ENCODE measurements around the gene MACROD1. TPM values are rescaled to one million over a fixed set of nuclear protein-coding genes. Genes with fewer than 3 reads are reported as not detected.

Gene MACROD1
- total RNA-seq, 1 donor from 2014 or later: 12.3 TPM

GRCh38 chr11:64132191-64132771 lies 33.6 kb downstream of the MACROD1 start:
- no peak for TF ChIP-seq CTCF (IDR thresholded peaks at IDR 0.05; ENCODE audit: insufficient read depth, low read length, poor library complexity, severe bottlenecking)
- peaks cover 57% of the 10 kb centered on the region for H3K27me3 ChIP-seq (ENCODE audit: control insufficient read depth, insufficient read depth, low read length)
- DNase-seq (ENCODE audit: low read depth): no peak
- no peak overlapping the region for H3K4me3 ChIP-seq (ENCODE audit: low read depth, low read length)
- H3K36me3 ChIP-seq (ENCODE audit: control insufficient read depth, insufficient read depth, low read length): no peaks in the 10 kb centered on the region

GRCh38 chr11:64131683-64132190 lies 34.2 kb downstream of the MACROD1 start:
- DNase-seq (ENCODE audit: low read depth): no peak
- H3K36me3 ChIP-seq (ENCODE audit: control insufficient read depth, insufficient read depth, low read length): no peaks in the 10 kb centered on the region
- no peak overlapping the region for H3K4me3 ChIP-seq (ENCODE audit: low read depth, low read length)
- TF ChIP-seq CTCF (IDR thresholded peaks at IDR 0.05; ENCODE audit: insufficient read depth, low read length, poor library complexity, severe bottlenecking): no peak
- H3K27me3 ChIP-seq (ENCODE audit: control insufficient read depth, insufficient read depth, low read length): peaks cover 56% of the 10 kb centered on the region

DNA sequence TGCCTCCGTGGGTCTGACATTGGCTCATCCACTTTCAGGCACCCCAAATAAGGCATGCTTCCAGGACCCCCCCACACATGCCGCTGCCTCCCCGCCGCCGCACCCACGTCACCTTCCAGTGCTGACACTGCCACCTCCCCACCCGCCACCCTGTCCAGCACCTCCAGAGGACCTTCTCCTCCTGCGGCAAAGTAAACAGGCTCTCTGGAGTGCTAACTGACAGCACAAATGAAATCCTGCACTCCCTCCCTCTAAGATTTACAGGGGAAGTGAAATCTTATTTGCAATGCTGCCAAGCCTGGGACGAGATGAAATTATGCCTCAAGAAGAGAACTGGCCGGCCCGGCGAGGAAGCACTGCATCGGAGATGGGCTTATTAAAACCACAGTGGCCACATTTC lies 35.3 kb downstream of the MACROD1 start:
- peaks cover 57% of the 10 kb centered on the region for H3K27me3 ChIP-seq (ENCODE audit: control insufficient read depth, insufficient read depth, low read length)
- TF ChIP-seq CTCF (IDR thresholded peaks at IDR 0.05; ENCODE audit: insufficient read depth, low read length, poor library complexity, severe bottlenecking): no peak
- H3K36me3 ChIP-seq (ENCODE audit: control insufficient read depth, insufficient read depth, low read length): no peaks in the 10 kb centered on the region
- H3K4me3 ChIP-seq (ENCODE audit: low read depth, low read length): no peak overlapping the region
- no peak for DNase-seq (ENCODE audit: low read depth)

GRCh38 chr11:64129403-64129802 lies 36.5 kb downstream of the MACROD1 start:
- no peak overlapping the region for H3K4me3 ChIP-seq (ENCODE audit: low read depth, low read length)
- no peak for TF ChIP-seq CTCF (IDR thresholded peaks at IDR 0.05; ENCODE audit: insufficient read depth, low read length, poor library complexity, severe bottlenecking)
- H3K27me3 ChIP-seq (ENCODE audit: control insufficient read depth, insufficient read depth, low read length): peaks cover 55% of the 10 kb centered on the region
- H3K36me3 ChIP-seq (ENCODE audit: control insufficient read depth, insufficient read depth, low read length): no peaks in the 10 kb centered on the region
- DNase-seq (ENCODE audit: low read depth): no peak

DNA sequence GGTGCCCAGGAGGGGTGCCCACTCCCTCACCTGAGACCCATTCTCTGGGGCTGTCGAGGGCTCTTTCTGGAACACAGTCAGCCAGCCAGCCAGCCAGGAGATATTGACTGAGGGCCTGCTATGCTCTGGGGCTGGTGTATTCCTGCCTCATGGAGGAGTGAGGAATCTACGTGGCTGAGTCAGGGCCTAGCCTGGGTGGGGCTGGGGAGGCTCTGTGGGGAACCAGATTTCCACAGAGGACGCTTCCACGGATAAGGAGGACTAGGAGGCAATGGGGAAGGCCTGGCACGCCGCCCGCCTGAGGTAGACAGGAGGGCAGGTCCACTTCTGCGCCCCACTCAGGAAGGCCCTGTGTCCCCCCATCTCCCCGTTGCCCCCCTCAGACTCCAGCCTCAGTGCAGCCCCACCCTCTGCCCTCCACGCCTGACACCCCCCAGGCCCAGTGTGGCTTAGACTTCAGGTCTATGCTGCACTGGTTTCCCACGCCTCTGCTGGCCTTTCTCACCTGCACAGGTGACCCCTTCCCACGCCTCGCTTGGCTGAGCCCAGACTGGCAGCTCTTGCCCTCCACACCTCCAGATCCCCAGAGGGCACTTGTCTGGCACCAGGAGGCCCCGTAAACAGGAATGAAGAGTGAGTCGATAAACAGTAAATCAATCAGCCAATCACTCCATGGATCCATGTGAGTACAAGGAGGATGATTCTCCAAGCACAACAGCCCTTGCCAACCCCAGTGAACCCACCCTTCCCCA lies 37.5 kb downstream of the MACROD1 start:
- no peak overlapping the region for H3K4me3 ChIP-seq (ENCODE audit: low read depth, low read length)

More for the DNA sequence above, 37.5 kb downstream of the MACROD1 start:
- H3K36me3 ChIP-seq (ENCODE audit: control insufficient read depth, insufficient read depth, low read length): no peaks in the 10 kb centered on the region
- H3K27me3 ChIP-seq (ENCODE audit: control insufficient read depth, insufficient read depth, low read length): peaks cover 52% of the 10 kb centered on the region
- DNase-seq (ENCODE audit: low read depth): no peak
- TF ChIP-seq CTCF (IDR thresholded peaks at IDR 0.05; ENCODE audit: insufficient read depth, low read length, poor library complexity, severe bottlenecking): no peak

Measured in kidney epithelial cell (primary cell).